HG02885 (cell line): ENCODE data around the gene RPS3A.
"Not testable (repeated sequence)": the region's sequence is repeated elsewhere in the genome, so short reads cannot be mapped to it uniquely, and the experiment has no call there.

Experiments
- ATAC-seq: cut with Tn5 transposase; IDR thresholded peaks from one replicate; pipeline ENCODE4 v1.9.1; 2021; ENCODE audit warnings: mild to moderate bottlenecking; ENCODE audit not compliant: unreplicated experiment, poor library complexity

Gene RPS3A

GRCh38 chr4:151110236-151110635 lies 10.8 kb downstream of the RPS3A start:
- ATAC-seq = no peak

GRCh38 chr4:151114338-151114737 lies 14.9 kb downstream of the RPS3A start:
- no peak for ATAC-seq

DNA sequence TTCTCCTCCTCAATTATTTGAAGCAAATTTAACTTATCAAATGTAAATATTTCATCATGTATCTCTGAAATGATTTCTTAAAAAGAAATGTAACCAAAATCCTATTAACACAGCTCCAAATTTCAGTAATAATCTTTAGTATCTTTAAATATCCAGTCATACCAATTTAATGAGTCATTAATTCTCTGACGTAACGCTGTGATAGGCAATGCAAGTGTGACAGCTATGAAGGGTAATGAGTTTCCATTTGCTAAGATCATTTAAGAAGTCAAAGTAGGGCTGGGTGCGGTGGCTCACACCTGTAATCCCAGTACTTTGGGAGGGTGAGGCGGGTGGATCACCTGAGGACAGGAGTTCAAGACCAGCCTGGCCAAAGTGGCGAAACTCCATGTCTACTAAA lies 15.6 kb downstream of the RPS3A start:
- ATAC-seq = no peak

- peak; percentile 91 for ATAC-seq
Observed at GRCh38 chr4:151117371-151117962, 18.0 kb downstream of the RPS3A start.

DNA sequence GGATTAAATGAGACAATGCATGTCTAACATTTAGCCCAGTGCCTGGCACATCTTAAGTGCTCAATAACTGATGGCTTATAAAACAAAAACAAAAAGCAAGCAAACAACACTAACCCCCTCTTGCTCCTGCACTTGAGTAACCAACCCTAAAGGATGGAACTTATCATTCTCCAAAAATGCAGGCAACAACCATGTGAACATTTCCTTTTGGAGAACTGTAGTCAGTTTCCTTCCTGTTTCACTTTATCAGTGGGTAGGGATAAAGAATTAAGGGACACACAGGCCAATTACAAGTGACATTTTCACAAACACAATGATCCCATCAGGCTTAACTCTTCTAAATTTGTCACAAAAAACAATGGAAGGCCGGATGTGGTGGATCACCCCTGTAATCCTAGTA lies 30.4 kb downstream of the RPS3A start:
- ATAC-seq = no peak

- no peak for ATAC-seq
Observed at GRCh38 chr4:151133311-151133710, 33.9 kb downstream of the RPS3A start.

GRCh38 chr4:151136048-151136447 lies 36.6 kb downstream of the RPS3A start:
- ATAC-seq = not testable (repeated sequence)

DNA sequence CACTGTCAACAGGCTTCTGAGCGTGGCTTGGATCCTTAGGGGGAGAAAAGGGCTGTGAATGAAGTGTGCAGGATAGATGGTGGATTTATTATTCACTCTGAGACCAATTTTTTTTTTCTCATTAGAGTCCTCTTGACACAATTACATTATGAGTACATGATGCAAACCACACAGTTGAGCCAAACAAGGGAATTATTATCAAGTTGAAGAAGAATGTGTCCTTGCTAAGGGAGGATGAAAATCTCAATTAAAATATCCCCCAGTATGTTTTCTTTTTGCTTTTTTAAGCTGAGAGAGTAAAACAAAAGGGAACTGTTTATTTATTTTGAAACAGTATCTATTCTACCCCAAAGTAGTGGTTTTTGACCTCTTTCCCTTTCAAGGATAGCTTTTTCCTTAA lies 40.4 kb downstream of the RPS3A start:
- no peak for ATAC-seq

DNA sequence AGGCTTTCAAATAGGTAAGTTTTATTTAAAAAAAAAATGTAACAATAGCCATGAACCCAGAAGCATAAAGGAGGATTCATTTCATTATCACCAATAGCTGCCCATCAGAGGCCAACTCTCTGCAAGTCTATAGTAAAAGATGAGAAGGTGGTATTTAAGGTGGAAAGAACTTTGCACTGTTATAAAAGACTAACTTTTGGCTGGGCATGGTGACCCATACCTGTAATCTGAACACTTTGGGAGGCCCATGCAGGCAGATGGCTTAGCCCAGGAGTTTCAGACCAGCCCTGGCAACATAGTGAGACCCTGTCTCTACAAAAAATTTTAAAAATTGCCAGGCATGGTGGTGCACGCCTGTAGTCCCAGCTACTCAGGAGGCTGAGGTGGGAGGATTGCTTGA lies 43.3 kb downstream of the RPS3A start:
- ATAC-seq = no peak

DNA sequence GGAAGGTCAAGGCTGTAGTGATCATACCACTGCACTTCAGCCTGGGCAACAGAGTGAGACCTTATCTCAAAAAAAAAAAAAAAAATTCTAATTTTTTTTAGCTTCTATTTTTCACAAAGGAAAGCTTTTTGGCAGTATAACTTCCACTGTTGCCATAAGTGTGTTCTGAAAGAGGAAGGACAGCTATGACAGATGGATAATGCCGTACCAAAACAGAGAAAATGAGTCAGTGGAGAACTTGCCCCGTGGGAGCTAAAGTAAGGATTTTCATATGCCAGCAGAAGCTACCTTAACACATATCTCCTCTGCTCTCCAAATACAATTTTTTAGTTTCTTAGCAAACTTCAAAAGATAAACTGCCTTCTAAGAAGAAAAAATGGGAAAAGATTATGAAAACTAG lies 43.7 kb downstream of the RPS3A start:
- ATAC-seq = no peak

- no peak for ATAC-seq
Observed at GRCh38 chr4:151143811-151144210, 44.4 kb downstream of the RPS3A start.

- ATAC-seq = no peak
Observed at GRCh38 chr4:151144329-151145072, 45.1 kb downstream of the RPS3A start.

- ATAC-seq = no peak
Observed at GRCh38 chr4:151147000-151147399, 47.6 kb downstream of the RPS3A start.

DNA sequence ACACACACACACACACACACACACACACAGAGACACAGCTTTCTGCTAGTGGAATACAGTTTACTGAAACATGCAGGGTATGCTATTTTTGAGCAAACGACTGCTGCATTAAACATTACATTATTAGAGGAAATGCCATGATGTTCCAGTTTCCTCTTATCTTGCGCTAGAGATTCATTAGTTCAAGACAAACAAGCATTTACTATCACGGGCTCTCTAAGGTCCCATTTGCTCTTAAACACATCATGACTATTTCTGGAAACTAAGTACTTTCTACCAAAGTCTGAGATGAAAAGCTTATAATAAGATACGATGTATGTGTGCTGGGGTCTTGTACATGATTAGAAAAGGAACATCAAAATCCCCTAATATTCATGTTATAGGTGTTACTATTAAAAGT lies 48.8 kb downstream of the RPS3A start:
- no peak for ATAC-seq

- ATAC-seq = no peak
Observed at GRCh38 chr4:151150821-151151580, 51.6 kb downstream of the RPS3A start.

- ATAC-seq = no peak
Observed at GRCh38 chr4:151152028-151152427, 52.6 kb downstream of the RPS3A start.

GRCh38 chr4:151153585-151153984 lies 54.2 kb downstream of the RPS3A start:
- ATAC-seq = no peak
